Esophagus (tissue), 2 donors: ENCODE results near the gene KIF9. TPM values are rescaled to one million over a fixed set of nuclear protein-coding genes. Genes with fewer than 3 reads are reported as not detected.
"Not testable (repeated sequence)": the region's sequence is repeated elsewhere in the genome, so short reads cannot be mapped to it uniquely, and the experiment has no call there.

Experiments used
- H3K27ac ChIP-seq, 2 donors: one replicate each; pipeline ENCODE4 v1.5.1; 2013; ENCODE audit warnings: low read depth in 2 of 2, mild to moderate bottlenecking in 2 of 2, inconsistent platforms in 1 of 2, low read length in 1 of 2, moderate library complexity in 1 of 2
- H3K27me3 ChIP-seq, 2 donors: one replicate each; pipeline ENCODE4 v1.6.1; 2013; ENCODE audit warnings: low read length in 2 of 2, control low read depth in 1 of 2, mild to moderate bottlenecking in 1 of 2; ENCODE audit not compliant: insufficient read depth in 2 of 2, control insufficient read depth in 1 of 2
- H3K36me3 ChIP-seq, 2 donors: one replicate each; pipeline ENCODE4 v1.6.1; 2013; ENCODE audit warnings: low read length in 1 of 2; ENCODE audit not compliant: control insufficient read depth in 2 of 2, insufficient read depth in 2 of 2
- H3K4me1 ChIP-seq, 2 donors: one replicate each; pipeline ENCODE4 v1.6.1; 2013; ENCODE audit warnings: low read length in 1 of 2; ENCODE audit not compliant: control insufficient read depth in 2 of 2, insufficient read depth in 2 of 2
- H3K4me3 ChIP-seq, 2 donors: one replicate each; pipeline ENCODE4 v1.5.1; 2013; ENCODE audit warnings: low read length in 2 of 2, mild to moderate bottlenecking in 2 of 2, low read depth in 1 of 2, moderate library complexity in 1 of 2
- H3K9me3 ChIP-seq, 2 donors: one replicate each; pipeline ENCODE4 v1.6.1; 2013; ENCODE audit warnings: mild to moderate bottlenecking in 2 of 2, low read depth in 1 of 2, low read length in 1 of 2, moderate library complexity in 1 of 2; ENCODE audit not compliant: control insufficient read depth in 2 of 2, insufficient read depth in 1 of 2
- WGBS, 2 donors: extraction: QIAGEN DNeasy Blood & Tissue Kit; methylation state at CpG; one replicate each; pipeline ENCODE4 v1.1.7; 2013; 5-methylcytosine and 5-hydroxymethylcytosine counted together
- polyA plus RNA-seq, 2 donors: library from polyadenylated mRNA; stranded (reverse); fragments of 200-250 nt; gene quantifications; one replicate each; pipeline ENCODE4 v1.2.3, GENCODE V29; 2013
- donor health status: healthy with polysubstance abuse.
- donor health status: Bipolar disorder and iron deficiency.

Gene KIF9
- polyA plus RNA-seq, 2 donors, result 3.5 to 6.6 TPM

DNA sequence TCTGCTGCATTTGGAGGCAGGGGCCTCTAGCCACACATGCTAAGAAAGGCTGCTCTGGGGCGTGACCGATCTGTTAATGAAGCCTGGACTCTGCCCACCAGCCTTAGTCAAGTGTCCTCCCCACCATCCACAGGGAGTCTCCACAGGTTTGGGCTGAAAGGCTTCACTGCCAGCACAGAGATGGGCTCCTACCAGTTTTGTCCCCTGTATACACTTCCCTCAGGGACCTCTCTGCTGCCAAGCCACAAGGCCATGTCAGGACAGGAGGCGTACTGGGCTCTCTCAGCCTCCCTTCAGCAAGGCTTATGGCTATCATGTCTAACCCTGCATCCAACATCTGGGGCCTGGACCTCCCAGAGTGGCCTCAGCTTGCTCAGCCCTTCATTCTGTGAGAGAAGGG lies 23.5 kb downstream of the KIF9 start:
- WGBS, 2 donors, result 96% methylated on average over 3 of the region's 3 CpGs

DNA sequence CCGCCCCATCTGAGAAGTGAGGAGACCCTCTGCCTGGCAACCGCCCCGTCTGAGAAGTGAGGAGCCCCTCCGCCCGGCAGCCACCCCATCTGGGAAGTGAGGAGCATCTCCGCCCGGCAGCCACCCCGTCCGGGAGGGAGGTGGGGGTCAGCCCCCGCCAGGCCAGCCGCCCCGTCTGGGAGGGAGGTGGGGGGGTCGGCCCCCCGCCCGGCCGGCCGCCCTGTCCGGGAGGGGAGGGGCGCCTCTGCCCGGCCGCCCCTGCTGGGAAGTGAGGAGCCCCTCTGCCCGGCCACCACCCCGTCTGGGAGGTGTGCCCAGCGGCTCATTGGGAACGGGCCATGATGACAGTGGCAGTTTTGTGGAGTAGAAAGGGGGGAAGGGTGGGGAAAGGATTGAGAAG lies 26.3 kb downstream of the KIF9 start:
- not testable (repeated sequence) for H3K9me3 ChIP-seq, H3K4me1 ChIP-seq, H3K27ac ChIP-seq, H3K27me3 ChIP-seq, H3K36me3 ChIP-seq, H3K4me3 ChIP-seq
- 83 to 90% methylated on average over 16 to 24 of the region's 25 CpGs for WGBS, 2 donors

More for the DNA sequence above, 23.5 kb downstream of the KIF9 start:
- Histone ChIP-seq H3K4me3 (no peak overlapping the region), H3K36me3 (no peaks in the 10 kb centered on the region), H3K27ac (no peak overlapping the region), H3K4me1 (no peaks in the 10 kb centered on the region), H3K9me3 (no peaks in the 10 kb centered on the region), H3K27me3 (no peaks in the 10 kb centered on the region)

GRCh38 chr3:47251689-47252088 lies 30.9 kb downstream of the KIF9 start:
- no peaks in the 10 kb centered on the region for H3K9me3 ChIP-seq
- H3K27me3 ChIP-seq, result no peaks in the 10 kb centered on the region
- no peaks in the 10 kb centered on the region for H3K36me3 ChIP-seq
- no peak overlapping the region for H3K4me3 ChIP-seq
- no peaks in the 10 kb centered on the region for H3K4me1 ChIP-seq
- 58 to 62% methylated on average over 5 of the region's 5 CpGs for WGBS, 2 donors
- no peak overlapping the region for H3K27ac ChIP-seq

DNA sequence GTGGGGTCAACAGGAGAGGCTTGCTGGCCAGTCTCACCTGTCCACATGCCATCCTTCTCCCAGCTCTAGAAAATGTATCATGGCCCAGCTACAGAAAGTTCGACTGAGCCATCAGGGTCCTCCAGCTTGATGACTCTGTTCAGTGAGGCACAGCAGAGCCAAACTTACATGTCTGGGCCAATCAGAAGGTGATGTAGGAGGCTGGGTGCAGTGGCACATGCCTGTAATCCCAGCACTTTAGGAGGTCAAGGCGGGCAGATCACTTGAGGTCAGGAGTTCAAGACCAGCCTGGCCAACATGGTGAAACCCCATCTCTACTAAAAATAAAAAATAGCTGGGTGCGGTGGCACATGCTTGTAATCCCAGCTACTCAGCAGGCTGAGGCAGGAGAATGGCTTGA lies 31.5 kb downstream of the KIF9 start:
- WGBS, 2 donors, result 58 to 64% methylated on average over 3 of the region's 3 CpGs
- not testable (repeated sequence) for H3K4me3 ChIP-seq, H3K27ac ChIP-seq, H3K27me3 ChIP-seq, H3K36me3 ChIP-seq, H3K9me3 ChIP-seq, H3K4me1 ChIP-seq

DNA sequence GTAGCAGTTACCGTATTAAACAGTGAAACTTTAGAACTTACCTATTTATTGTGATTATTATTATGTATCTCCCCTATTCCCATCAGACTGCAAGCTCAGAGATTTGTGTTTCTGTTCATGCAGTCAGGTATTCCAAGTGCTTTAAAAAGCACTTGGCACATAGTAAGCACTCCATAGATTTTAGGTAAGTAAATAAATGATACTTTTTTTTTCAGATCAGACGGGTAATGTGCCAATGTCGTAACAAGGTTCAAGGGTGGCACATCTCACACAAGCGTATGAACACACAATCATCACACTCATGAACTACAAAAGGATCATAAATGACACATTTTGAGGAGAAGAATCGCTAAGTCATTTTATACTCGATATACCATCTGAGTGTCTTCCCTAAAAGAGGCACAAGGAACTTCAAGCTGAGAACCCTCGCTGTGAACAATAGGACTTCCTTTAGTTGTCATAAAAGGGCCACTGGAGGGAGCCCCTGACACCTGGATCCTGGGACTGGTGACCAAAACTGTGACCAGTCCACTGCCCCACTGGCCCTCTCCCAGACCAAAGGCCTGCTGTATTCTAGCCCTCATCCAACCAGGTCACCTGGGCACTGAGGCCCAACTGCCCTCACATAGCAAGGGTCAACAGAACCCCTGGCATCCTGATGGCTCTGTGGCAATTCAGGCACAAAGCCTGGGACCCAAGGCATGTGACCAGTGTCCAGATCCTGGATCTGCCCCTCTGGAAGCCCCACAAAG lies 32.1 kb downstream of the KIF9 start:
- H3K4me3 ChIP-seq, result no peak overlapping the region
- H3K9me3 ChIP-seq, result no peaks in the 10 kb centered on the region
- H3K4me1 ChIP-seq, result no peaks in the 10 kb centered on the region
- H3K27ac ChIP-seq, result no peak overlapping the region
- WGBS, 2 donors, result 81 to 85% methylated on average over 7 of the region's 7 CpGs
- H3K36me3 ChIP-seq, result no peaks in the 10 kb centered on the region
- no peaks in the 10 kb centered on the region for H3K27me3 ChIP-seq

DNA sequence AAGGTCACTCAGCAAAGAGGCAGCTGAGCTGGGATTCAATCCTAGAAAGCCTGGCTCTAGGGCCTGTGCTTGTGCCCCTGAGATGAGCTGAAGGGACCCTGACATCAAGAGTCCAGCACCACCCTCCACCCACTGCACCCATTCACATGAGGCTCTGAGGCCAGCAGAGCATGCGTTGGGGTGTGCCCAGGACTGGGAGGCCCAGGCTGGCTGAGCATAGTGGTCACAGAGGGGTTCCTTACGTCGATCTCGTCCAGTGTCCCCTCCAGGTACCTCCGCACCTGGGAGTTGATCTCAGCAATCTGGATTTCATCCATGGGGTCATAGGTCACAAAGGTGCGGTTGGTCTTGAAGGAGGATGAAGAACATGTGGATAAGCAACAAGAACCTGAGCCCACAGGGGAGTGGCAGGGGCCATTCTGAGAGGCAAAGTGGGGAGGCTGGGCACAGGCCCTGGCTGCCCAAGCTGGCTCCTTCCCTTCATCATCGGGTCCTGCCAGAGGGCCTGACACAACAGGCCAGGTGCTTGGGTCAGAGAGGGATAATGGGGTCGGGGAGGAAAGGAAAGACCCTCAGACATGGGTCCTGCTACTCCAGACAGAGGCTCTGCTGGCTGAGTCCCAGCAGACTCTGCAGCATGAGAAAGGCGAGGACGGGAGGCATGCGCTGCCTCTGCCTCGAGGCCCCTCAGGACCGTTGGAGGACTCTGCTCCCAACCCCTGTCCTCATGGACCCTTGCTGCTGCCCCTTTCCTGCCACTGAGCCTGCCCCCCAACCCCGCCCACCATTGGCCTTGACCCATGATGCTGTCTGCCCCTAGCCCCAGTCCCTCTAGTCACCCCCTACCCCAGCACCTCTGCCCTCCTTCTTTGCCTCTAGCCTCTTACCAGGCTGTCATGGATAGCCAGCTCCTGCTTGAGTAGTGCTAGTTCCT lies 35.2 kb downstream of the KIF9 start:
- H3K27ac ChIP-seq, result no peak overlapping the region
- no peaks in the 10 kb centered on the region for H3K36me3 ChIP-seq
- no peaks in the 10 kb centered on the region for H3K4me1 ChIP-seq
- WGBS, 2 donors, result 92 to 93% methylated on average over 14 of the region's 14 CpGs
- no peaks in the 10 kb centered on the region for H3K9me3 ChIP-seq
- no peaks in the 10 kb centered on the region for H3K27me3 ChIP-seq
- no peak overlapping the region for H3K4me3 ChIP-seq

DNA sequence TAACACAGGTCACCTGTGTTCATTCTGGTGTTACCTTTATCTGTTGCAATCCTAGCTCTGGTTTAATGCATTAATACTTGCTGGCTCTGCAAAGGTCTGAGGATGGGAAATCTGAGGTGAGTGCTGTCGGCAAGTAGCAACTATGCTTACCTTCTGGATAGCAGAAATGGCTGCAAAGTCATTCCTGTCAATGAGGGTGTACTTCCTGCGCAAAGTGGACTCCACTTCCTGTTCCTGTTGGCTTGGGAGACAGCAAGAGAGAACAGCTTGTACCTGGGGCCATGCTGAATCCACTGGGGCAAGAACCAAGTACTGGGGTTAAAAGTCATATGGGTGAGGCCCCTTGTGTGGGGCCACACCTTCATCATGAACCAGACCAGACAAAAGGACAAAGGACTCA lies 37.3 kb downstream of the KIF9 start:
- Histone ChIP-seq H3K27ac (no peak overlapping the region), H3K27me3 (no peaks in the 10 kb centered on the region), H3K9me3 (no peaks in the 10 kb centered on the region), H3K4me3 (no peak overlapping the region), H3K4me1 (no peaks in the 10 kb centered on the region), H3K36me3 (no peaks in the 10 kb centered on the region)
- WGBS, 2 donors, result 97% methylated on average over 2 of the region's 2 CpGs

DNA sequence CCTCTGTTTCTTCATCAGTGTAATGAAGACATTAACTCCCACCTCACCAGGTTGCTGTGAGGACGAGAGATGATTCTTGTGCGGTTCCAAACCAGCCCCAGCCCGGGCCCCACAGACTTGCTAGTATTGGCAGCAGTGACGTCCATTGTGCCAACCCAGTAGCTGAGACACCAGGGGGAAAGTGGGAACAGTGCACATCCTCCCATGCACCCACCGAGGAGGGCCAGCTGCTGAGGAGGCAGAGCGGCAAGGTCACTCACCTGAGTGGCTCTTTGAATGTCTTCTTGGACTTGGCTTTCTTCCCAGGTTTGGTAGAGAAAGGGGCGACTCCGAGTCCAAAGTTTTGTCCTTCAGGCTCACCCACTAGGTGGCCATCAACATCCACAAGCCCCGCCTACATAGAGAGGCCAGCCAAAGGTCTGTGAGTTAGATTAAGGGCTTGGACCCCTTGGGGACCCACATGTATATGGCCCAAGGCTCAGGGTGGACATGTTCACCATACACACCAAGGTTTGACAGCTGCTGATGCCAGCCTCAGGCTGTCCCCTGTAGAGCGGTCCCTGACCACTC lies 38.0 kb downstream of the KIF9 start:
- Histone ChIP-seq H3K36me3 (no peaks in the 10 kb centered on the region), H3K4me3 (no peak overlapping the region), H3K27me3 (no peaks in the 10 kb centered on the region), H3K27ac (no peak overlapping the region), H3K4me1 (no peaks in the 10 kb centered on the region), H3K9me3 (no peaks in the 10 kb centered on the region)
- 83 to 89% methylated on average over 10 of the region's 10 CpGs for WGBS, 2 donors

- Histone ChIP-seq H3K4me1 (no peaks in the 10 kb centered on the region), H3K4me3 (no peak overlapping the region), H3K36me3 (no peaks in the 10 kb centered on the region), H3K9me3 (no peaks in the 10 kb centered on the region), H3K27ac (no peak overlapping the region), H3K27me3 (no peaks in the 10 kb centered on the region)
- 78 to 82% methylated on average over 9 of the region's 9 CpGs for WGBS, 2 donors
Observed at GRCh38 chr3:47243419-47244147, 39.0 kb downstream of the KIF9 start.
